Stimulated activated memory B cell treated with anti-CD40 and anti-IgM and Interleukin-4, amounts not matched to agents 10 μg/mL and 1 μg/mL and 100 μg/mL, for 72 hours (primary cell): Measurements from ENCODE around the gene PGM5.
A peak's percentile ranks its signal among the peaks of the same experiment; 100 is the strongest.

Experiments used
- ATAC-seq: fragments of 150-1000 bp; cut with Tn5 transposase; 2 replicates; pipeline ENCODE4 v1.10.0; 2021
- H3K27ac Mint-ChIP-seq: one replicate; pipeline ENCODE4 v1.8.0; 2022; ENCODE audit warnings: mild to moderate bottlenecking, mixed read lengths
- H3K27me3 Mint-ChIP-seq: one replicate; pipeline ENCODE4 v1.8.0; 2022; ENCODE audit warnings: mixed read lengths
- H3K36me3 Mint-ChIP-seq: one replicate; pipeline ENCODE4 v1.8.0; 2022; ENCODE audit warnings: mixed read lengths
- H3K4me1 Mint-ChIP-seq: one replicate; pipeline ENCODE4 v1.8.0; 2022; ENCODE audit warnings: mixed read lengths
- H3K4me3 Mint-ChIP-seq: one replicate; pipeline ENCODE4 v1.8.0; 2022; ENCODE audit warnings: mild to moderate bottlenecking, moderate library complexity, mixed read lengths
- H3K9me3 Mint-ChIP-seq: one replicate; pipeline ENCODE4 v1.8.0; 2022; ENCODE audit warnings: mixed read lengths

The PGM5 gene

GRCh38 chr9:68546596-68547390 is 190.4 kb downstream of the PGM5 start:
- peak overlapping the region; percentile 77 for H3K27ac Mint-ChIP-seq
- peak; percentile 93 for ATAC-seq
- peaks cover 46% of the 10 kb centered on the region for H3K4me1 Mint-ChIP-seq
- peaks cover 2% of the 10 kb centered on the region for H3K9me3 Mint-ChIP-seq
- peak overlapping the region; percentile 8 for H3K4me3 Mint-ChIP-seq
- H3K36me3 Mint-ChIP-seq: no peaks in the 10 kb centered on the region
- H3K27me3 Mint-ChIP-seq: no peaks in the 10 kb centered on the region

GRCh38 chr9:68547417-68547816 is 191.0 kb downstream of the PGM5 start:
- H3K36me3 Mint-ChIP-seq: no peaks in the 10 kb centered on the region
- H3K27me3 Mint-ChIP-seq: no peaks in the 10 kb centered on the region
- ATAC-seq: no peak
- H3K4me3 Mint-ChIP-seq: no peak overlapping the region
- H3K4me1 Mint-ChIP-seq: peaks cover 40% of the 10 kb centered on the region
- peak overlapping the region; percentile 77 for H3K27ac Mint-ChIP-seq
- peaks cover 2% of the 10 kb centered on the region for H3K9me3 Mint-ChIP-seq

- Mint-ChIP-seq H3K27ac (peak overlapping the region; percentile 77), H3K4me1 (peaks cover 40% of the 10 kb centered on the region), H3K4me3 (no peak overlapping the region)
These were observed 191.8 kb downstream of the PGM5 start for GRCh38 chr9:68548241-68548640.

GRCh38 chr9:68551191-68551590 is 194.8 kb downstream of the PGM5 start:
- no peaks in the 10 kb centered on the region for H3K9me3 Mint-ChIP-seq
- H3K4me3 Mint-ChIP-seq: no peak overlapping the region
- no peaks in the 10 kb centered on the region for H3K27me3 Mint-ChIP-seq
- H3K4me1 Mint-ChIP-seq: peaks cover 26% of the 10 kb centered on the region
- no peaks in the 10 kb centered on the region for H3K36me3 Mint-ChIP-seq
- no peak overlapping the region for H3K27ac Mint-ChIP-seq
- no peak for ATAC-seq

More at GRCh38 chr9:68548241-68548640, 191.8 kb downstream of the PGM5 start:
- peaks cover 2% of the 10 kb centered on the region for H3K9me3 Mint-ChIP-seq
- no peaks in the 10 kb centered on the region for H3K36me3 Mint-ChIP-seq
- no peak for ATAC-seq
- H3K27me3 Mint-ChIP-seq: no peaks in the 10 kb centered on the region

GRCh38 chr9:68552700-68553476 is 196.5 kb downstream of the PGM5 start:
- no peaks in the 10 kb centered on the region for H3K9me3 Mint-ChIP-seq
- H3K27ac Mint-ChIP-seq: no peak overlapping the region
- H3K4me1 Mint-ChIP-seq: peaks cover 9% of the 10 kb centered on the region
- no peak for ATAC-seq
- no peak overlapping the region for H3K4me3 Mint-ChIP-seq
- H3K27me3 Mint-ChIP-seq: peaks cover 10% of the 10 kb centered on the region
- no peaks in the 10 kb centered on the region for H3K36me3 Mint-ChIP-seq

- no peak overlapping the region for H3K4me3 Mint-ChIP-seq
- no peak overlapping the region for H3K27ac Mint-ChIP-seq
- ATAC-seq: no peak
- peaks cover 11% of the 10 kb centered on the region for H3K4me1 Mint-ChIP-seq
- no peaks in the 10 kb centered on the region for H3K9me3 Mint-ChIP-seq
- H3K36me3 Mint-ChIP-seq: no peaks in the 10 kb centered on the region
- H3K27me3 Mint-ChIP-seq: peaks cover 10% of the 10 kb centered on the region
These were observed 199.2 kb downstream of the PGM5 start for GRCh38 chr9:68555437-68556150.

- peaks cover 10% of the 10 kb centered on the region for H3K27me3 Mint-ChIP-seq
- H3K4me1 Mint-ChIP-seq: peaks cover 13% of the 10 kb centered on the region
- no peaks in the 10 kb centered on the region for H3K36me3 Mint-ChIP-seq
- no peaks in the 10 kb centered on the region for H3K9me3 Mint-ChIP-seq
- ATAC-seq: no peak
- H3K27ac Mint-ChIP-seq: no peak overlapping the region
- H3K4me3 Mint-ChIP-seq: no peak overlapping the region
These were observed 202.1 kb downstream of the PGM5 start for GRCh38 chr9:68558545-68558944.

- no peaks in the 10 kb centered on the region for H3K36me3 Mint-ChIP-seq
- no peak overlapping the region for H3K27ac Mint-ChIP-seq
- peak; percentile 55 for ATAC-seq
- H3K9me3 Mint-ChIP-seq: no peaks in the 10 kb centered on the region
- no peak overlapping the region for H3K4me3 Mint-ChIP-seq
- H3K4me1 Mint-ChIP-seq: peaks cover 13% of the 10 kb centered on the region
- peaks cover 19% of the 10 kb centered on the region for H3K27me3 Mint-ChIP-seq
These were observed 203.8 kb downstream of the PGM5 start for GRCh38 chr9:68560071-68560844.

- no peak for ATAC-seq
- H3K4me3 Mint-ChIP-seq: no peak overlapping the region
- H3K9me3 Mint-ChIP-seq: no peaks in the 10 kb centered on the region
- no peak overlapping the region for H3K27ac Mint-ChIP-seq
- peaks cover 13% of the 10 kb centered on the region for H3K4me1 Mint-ChIP-seq
- no peaks in the 10 kb centered on the region for H3K36me3 Mint-ChIP-seq
- peaks cover 10% of the 10 kb centered on the region for H3K27me3 Mint-ChIP-seq
These were observed 206.1 kb downstream of the PGM5 start for GRCh38 chr9:68562461-68562860.

GRCh38 chr9:68567565-68567964 is 211.2 kb downstream of the PGM5 start:
- peaks cover 1% of the 10 kb centered on the region for H3K9me3 Mint-ChIP-seq
- H3K4me3 Mint-ChIP-seq: no peak overlapping the region
- no peak for ATAC-seq
- H3K4me1 Mint-ChIP-seq: peaks cover 8% of the 10 kb centered on the region
- no peaks in the 10 kb centered on the region for H3K36me3 Mint-ChIP-seq
- no peak overlapping the region for H3K27ac Mint-ChIP-seq
- H3K27me3 Mint-ChIP-seq: peaks cover 9% of the 10 kb centered on the region

GRCh38 chr9:68574150-68574549 is 217.7 kb downstream of the PGM5 start:
- no peak overlapping the region for H3K4me3 Mint-ChIP-seq

GRCh38 chr9:68575817-68576216 is 219.4 kb downstream of the PGM5 start:
- no peak for ATAC-seq
- peaks cover 33% of the 10 kb centered on the region for H3K4me1 Mint-ChIP-seq
- H3K27ac Mint-ChIP-seq: no peak overlapping the region
- no peaks in the 10 kb centered on the region for H3K27me3 Mint-ChIP-seq
- no peak overlapping the region for H3K4me3 Mint-ChIP-seq
- peaks cover 3% of the 10 kb centered on the region for H3K9me3 Mint-ChIP-seq
- H3K36me3 Mint-ChIP-seq: no peaks in the 10 kb centered on the region

More at GRCh38 chr9:68574150-68574549, 217.7 kb downstream of the PGM5 start:
- Mint-ChIP-seq H3K9me3 (peaks cover 3% of the 10 kb centered on the region), H3K27ac (no peak overlapping the region), H3K36me3 (no peaks in the 10 kb centered on the region), H3K4me1 (peaks cover 27% of the 10 kb centered on the region), H3K27me3 (no peaks in the 10 kb centered on the region)
- no peak for ATAC-seq

- Mint-ChIP-seq H3K27ac (peak overlapping the region; percentile 86), H3K4me3 (peak overlapping the region; percentile 40), H3K9me3 (no peaks in the 10 kb centered on the region), H3K27me3 (no peaks in the 10 kb centered on the region), H3K4me1 (peaks cover 34% of the 10 kb centered on the region), H3K36me3 (no peaks in the 10 kb centered on the region)
- peak; percentile 95 for ATAC-seq
These were observed 221.6 kb downstream of the PGM5 start for GRCh38 chr9:68577774-68578591.
